SHP77 (cell line): ENCODE data around the gene GNAS-AS1.
A peak's percentile ranks its signal among the peaks of the same experiment; 100 is the strongest.

ENCODE experiments used
- DNase-seq, 2 experiments: peaks; one replicate each; lab custom pipeline; 2025; lab: John Stamatoyannopoulos, UW

Gene GNAS-AS1

GRCh38 chr20:58850693-58851174, at the start of gene GNAS-AS1:
GNAS-AS1 (minus strand) TSS chr20:58850902.
- DNase-seq: peak; percentile 69 to 71

GRCh38 chr20:58900397-58900796, 49.7 kb upstream of the GNAS-AS1 start:
- no peak for DNase-seq

DNA sequence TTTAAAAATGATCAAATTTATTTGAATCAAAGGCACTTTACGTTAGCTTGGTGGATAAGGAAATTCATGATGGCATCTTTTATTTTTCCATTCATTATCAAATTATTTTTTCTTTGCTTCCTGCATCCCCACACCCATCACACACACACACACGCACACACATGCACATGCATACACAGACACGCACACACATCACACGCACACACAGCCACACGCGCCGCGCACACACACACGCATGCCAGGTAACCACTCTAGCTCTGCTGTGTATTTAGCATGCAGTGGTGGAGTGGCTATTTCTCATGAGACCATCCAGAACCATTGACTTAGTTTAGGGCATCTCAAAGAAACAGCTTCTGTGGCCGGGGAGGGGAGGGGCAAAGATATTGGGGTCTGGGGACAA, 48.8 kb upstream of the GNAS-AS1 start:
- DNase-seq: no peak

DNA sequence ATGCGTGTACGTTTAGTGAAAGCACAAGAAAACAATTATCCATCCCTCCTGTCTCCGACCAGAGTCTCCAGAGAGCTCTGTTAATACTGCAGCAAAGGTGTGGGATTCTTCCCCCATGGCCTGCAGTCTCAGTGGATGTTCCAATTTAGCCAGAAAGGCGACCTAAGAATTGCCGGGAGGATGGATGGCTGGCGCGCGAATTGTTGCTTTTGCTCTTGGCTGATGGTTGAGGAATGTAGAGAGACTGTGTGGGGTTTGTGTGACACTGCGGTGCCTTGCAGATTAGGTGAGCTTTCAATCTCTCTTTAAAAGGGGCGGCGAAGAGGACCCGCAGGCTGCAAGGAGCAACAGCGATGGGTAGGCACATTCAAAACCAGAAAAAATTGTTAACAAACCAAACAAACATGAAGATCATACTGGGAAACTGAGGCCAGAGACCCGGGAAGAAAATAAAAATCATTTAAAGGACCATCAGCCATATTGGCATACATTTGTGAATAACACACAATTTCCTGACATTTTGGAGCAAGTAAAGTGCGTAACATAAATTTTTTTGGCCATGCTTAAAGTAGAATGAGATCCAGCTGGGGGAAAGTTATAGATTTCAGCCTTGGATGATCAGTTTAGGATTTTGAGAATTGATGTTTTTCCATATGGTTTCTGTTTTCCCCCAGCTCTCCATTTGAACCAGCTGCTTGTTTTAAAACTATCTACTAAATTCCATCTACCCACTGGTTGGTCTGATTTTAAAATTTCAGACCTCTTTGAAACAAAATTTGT, 48.1 kb upstream of the GNAS-AS1 start:
- DNase-seq: no peak

DNA sequence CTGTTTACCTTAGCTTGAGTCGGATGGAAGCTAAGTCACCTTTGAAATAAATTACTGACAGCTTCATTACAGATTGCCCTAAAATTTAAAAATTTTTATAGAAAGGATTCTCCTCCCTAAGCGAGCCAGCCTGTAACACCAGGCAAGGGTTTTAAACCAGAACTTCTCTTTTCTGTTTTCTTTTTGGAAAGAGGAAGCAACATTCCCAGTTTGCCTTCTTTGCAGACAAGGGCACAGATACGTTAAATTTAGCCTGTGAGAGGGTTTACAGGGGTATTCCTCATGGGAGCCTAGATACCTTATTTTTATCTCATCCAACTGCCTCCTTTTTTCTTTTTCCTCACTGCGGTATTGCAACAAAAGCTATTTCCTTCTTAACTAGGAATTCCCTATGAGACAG, 46.8 kb upstream of the GNAS-AS1 start:
- DNase-seq: no peak

DNA sequence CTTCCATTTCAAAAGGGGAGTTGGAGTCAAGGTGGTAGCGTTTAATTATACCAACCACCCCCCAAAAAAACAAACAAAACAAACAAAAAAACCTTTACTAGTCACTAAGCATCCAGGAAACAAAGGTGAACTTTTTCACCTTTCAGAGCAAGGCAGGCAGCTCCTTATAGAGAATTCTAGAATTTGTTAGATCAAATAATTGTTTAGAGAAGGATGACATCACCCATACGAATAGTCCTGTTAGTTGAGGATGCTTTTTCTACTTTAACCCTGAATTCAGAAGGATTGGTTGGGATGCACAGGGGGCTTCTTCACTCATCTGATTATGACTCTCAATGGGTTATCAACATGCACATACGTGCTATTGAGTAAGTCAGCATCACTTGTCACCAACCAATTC, 46.1 kb upstream of the GNAS-AS1 start:
- no peak for DNase-seq

- no peak for DNase-seq
Observed at GRCh38 chr20:58895448-58896180, 44.9 kb upstream of the GNAS-AS1 start.

DNA sequence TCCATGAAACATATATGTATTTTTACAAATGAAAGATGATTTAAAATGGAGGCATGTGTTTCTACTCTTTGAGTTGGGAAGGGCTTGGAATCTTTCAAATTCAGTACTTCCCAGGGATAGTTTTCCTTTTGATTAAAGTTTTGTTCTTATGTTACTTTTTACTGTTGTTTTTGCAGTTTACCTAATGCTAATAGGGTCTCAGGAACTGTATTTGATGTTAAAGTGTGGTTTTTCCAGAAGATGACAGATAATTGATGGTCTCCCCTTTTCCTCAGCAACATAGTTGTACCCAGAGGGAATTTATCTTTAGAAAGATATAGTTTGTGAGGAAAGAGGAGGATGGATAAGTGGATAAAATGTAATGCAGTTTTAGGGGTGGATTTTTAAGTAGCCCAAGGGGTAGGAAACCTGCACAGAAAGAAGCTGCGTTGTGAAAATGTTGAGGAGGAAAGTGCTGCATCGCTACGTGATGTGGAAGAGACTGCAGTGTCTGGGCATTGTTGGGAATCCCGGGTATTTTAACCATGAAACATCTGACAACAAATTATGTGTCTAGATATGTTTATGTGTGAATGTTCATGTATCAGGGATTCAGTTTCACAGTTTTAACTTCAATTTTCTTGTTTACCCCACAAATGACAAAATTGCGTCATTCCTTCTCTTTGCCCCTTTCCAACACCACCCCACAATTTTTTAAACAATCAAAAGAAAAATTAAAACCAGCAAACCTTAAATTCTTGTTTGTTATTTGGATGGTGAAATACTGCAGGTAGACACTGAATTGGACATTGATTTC, 44.1 kb upstream of the GNAS-AS1 start:
- no peak for DNase-seq

- DNase-seq: no peak
Observed at GRCh38 chr20:58893355-58894120, 42.8 kb upstream of the GNAS-AS1 start.

DNA sequence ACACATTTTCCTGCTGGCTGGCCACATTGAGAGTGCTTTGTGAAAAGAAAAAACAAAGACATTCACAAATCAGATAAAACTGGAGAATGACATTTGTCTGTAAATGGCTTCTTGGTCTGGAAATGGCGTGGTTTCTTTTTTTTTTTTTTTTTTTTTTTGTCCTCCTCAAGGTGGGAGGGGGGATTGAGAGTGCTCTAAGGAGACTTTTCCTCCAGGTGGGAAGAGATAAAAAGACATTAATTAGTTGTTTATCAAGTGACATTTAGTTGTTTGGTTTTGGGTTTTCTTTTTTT, 42.2 kb upstream of the GNAS-AS1 start:
- no peak for DNase-seq

DNA sequence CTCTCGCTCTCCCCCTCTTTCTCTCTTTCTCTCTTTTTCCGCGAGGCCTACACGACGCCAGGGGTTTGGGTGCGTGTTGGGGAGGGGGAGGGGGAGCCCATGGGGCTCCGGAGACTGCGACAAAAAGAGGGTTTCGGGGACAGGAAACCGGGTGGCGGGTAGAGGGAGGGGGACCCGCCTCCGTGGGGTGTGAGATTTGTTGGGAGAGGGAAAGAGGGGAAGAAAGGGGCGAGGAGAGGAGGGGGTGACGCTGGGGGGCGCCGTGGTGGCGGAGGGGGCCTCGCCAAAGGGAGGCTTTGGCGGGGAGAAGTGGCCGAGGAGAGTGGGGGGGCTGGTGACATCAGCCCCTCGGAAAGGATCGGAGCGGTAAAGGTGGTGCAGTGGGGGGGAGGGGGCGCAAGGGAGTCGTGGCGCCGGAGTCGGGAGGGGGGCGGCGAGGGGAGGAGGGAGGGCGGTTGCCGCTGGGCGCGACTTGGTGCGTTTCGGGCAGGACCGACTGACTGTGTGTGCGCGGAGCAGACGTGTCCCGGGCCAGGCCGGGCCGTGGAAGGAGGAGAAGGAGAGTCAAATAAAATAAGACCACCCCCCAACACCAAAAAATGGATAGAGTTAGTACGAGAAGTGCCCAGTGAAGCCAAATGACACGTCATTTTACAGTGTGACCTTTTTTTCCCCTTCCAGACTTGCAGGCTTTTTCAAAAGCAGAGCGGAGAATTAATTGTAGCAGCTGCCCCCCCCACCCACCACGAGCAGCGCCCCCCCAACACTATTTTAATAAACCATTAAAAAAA, 41.6 kb upstream of the GNAS-AS1 start:
- DNase-seq: peak; percentile 54 to 57

DNA sequence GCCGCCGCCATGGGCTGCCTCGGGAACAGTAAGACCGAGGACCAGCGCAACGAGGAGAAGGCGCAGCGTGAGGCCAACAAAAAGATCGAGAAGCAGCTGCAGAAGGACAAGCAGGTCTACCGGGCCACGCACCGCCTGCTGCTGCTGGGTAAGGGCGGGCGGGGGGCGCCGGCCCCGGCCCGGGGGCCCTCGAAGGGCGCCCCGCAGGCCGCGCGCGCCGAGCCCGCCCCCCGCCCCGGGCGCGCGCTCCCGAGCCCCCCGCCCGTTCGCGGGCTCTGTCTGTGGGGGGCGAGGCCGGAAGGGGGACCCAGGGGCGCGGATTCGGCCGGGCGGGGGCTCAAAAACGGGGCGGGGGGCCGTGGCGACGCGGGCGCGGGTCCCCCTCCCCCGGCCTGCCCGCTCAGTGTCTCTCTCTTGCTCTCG, 41.0 kb upstream of the GNAS-AS1 start:
- no peak for DNase-seq

DNA sequence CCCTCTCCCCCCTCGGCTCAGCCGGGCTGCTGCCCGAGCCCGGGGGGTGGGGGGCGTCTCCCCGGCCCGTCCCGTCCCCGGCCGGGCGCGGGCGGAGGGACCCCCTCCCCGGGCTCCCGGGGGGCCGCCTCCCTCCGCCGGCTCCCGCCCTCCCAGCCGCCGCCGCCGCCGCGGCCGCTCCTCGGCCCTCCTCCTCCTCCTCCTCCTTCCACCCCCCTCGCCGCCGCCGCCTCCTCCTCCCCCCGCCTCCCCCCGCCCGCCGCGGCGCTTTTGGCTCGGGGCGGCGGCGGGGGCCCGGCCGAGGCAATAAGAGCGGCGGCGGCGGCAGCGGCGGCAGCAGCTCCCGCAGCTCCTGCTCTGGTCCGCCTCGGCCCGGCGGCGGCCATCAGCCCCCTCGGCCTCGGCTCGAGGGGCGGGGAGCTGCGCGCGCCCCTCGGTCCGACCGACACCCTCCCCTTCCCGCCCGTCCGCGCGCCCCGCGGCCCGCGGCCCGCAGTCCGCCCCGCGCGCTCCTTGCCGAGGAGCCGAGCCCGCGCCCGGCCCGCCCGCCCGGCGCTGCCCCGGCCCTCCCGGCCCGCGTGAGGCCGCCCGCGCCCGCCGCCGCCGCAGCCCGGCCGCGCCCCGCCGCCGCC, 40.5 kb upstream of the GNAS-AS1 start:
- DNase-seq: peak in 1 of 2 experiments; percentile 37

GRCh38 chr20:58890518-58891085, 39.9 kb upstream of the GNAS-AS1 start:
- no peak for DNase-seq

- DNase-seq: no peak
Observed at GRCh38 chr20:58889798-58890517, 39.3 kb upstream of the GNAS-AS1 start.

GRCh38 chr20:58889334-58889760, 38.6 kb upstream of the GNAS-AS1 start:
- DNase-seq: no peak

DNA sequence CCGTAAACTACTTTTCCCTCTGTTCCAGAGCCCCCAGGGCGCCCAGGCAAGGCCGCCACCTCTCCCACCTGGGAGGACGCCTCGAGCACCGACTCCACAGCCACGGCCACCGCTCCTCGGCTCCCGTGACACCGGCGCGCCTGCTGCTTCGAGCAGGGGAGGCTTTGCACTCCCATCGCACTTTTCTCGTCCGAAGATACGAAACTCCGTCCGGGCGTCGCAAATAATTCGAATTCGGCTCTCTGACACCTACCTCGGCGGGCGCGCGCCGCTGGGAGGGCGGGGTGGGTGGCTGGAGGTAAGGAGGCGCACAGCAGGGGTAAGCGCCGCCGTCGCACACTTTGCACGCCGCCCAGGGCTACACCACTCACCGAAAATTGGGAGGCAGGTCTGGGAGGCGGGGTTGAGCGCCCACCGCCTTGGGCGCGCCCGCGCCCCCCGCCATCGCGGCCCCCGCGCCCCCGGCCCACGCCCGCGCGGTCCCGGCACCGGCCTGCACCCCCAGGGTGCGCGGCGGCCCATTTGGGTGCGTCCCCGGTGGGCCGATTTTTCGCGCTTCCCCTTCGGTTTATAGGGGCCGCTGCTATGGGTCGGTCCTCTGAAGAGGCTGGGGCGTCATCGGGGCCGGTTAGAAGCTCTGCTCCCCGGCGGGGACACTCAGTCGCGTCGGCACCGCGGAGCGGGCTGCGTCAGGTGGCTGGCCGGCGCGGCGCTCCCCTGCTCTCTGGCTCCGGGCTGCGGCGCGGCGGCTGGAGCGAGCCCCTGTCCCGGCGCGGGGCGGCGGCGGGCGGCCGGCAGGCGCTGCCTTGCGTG, 38.0 kb upstream of the GNAS-AS1 start:
- no peak for DNase-seq

GRCh38 chr20:58888103-58888502, 37.4 kb upstream of the GNAS-AS1 start:
- no peak for DNase-seq

DNA sequence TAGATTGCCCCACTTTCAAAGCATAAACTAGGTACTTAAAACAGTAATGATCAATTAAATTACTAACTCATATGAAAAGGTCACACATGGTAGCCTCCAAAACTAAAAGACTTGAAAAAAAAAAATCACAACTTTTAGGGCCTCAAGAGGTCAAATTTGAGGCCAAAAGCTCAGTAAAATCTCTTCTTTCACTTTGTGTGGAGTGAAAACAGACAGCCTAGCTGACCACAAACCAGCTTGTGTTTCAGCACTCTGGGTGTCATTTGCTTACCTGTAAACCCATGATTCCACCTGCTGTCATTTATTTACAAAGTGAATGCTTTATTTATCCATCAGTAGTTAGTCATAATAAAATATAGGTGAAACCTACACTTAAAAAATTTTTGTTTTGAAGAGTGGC, 35.8 kb upstream of the GNAS-AS1 start:
- no peak for DNase-seq
